Cardiac muscle cell (in vitro differentiated cells and primary cell): ENCODE measurements around the gene LIPG. TPM values are rescaled to one million over a fixed set of nuclear protein-coding genes. Genes with fewer than 3 reads are reported as not detected.

Experiments used
- DNase-seq, 2 donors: peaks; one replicate each; pipeline versions ENCODE4 v3.0.0 to v3.0.0-alpha.2; 2010 to 2017; ENCODE audit warnings: low read depth in 1 of 2, low spot score in 1 of 2
- H3K27ac ChIP-seq: fragments of 200-600 bp; sonication (generic); 2 replicates; pipeline ENCODE4 v1.5.1; 2016
- H3K27me3 ChIP-seq: fragments of 200-600 bp; sonication (generic); 2 replicates; pipeline ENCODE4 v1.6.0; 2016; ENCODE audit warnings: control low read depth
- H3K36me3 ChIP-seq: fragments of 200-600 bp; sonication (generic); 2 replicates; pipeline ENCODE4 v1.5.1; 2016; ENCODE audit warnings: control low read depth
- H3K4me1 ChIP-seq: fragments of 200-600 bp; sonication (generic); 2 replicates; pipeline ENCODE4 v1.8.1; 2017; ENCODE audit warnings: low read depth, mild to moderate bottlenecking, mixed run types
- H3K4me3 ChIP-seq: fragments of 200-600 bp; sonication (generic); 2 replicates; pipeline ENCODE4 v1.5.1; 2016; ENCODE audit warnings: mild to moderate bottlenecking
- H3K9me3 ChIP-seq: fragments of 200-600 bp; sonication (generic); 2 replicates; pipeline ENCODE4 v1.5.1; 2017; ENCODE audit warnings: low read depth, mild to moderate bottlenecking, control low read depth
- CTCF ChIP-seq: IDR thresholded peaks from 2 replicates; pipeline ENCODE4 v1.5.1; 2012; ENCODE audit warnings: low read depth, mild to moderate bottlenecking, low read length
- polyA plus RNA-seq: library from polyadenylated mRNA; unstranded; fragments of >200 nt; fragmentation: Nextera tagmentation; extraction: Ambion mirVana; gene quantifications from 2 replicates; pipeline ENCODE4 v1.2.1, GENCODE V29; 2016
- total RNA-seq: library from RNA; depleted of rRNA; stranded (reverse); fragments of >200 nt; gene quantifications from 2 replicates; pipeline ENCODE4 v1.2.3, GENCODE V29; 2016

Gene LIPG
- total and polyA plus RNA-seq, 2 experiments from 2014 or later = 1.5 to 2.8 TPM

DNA sequence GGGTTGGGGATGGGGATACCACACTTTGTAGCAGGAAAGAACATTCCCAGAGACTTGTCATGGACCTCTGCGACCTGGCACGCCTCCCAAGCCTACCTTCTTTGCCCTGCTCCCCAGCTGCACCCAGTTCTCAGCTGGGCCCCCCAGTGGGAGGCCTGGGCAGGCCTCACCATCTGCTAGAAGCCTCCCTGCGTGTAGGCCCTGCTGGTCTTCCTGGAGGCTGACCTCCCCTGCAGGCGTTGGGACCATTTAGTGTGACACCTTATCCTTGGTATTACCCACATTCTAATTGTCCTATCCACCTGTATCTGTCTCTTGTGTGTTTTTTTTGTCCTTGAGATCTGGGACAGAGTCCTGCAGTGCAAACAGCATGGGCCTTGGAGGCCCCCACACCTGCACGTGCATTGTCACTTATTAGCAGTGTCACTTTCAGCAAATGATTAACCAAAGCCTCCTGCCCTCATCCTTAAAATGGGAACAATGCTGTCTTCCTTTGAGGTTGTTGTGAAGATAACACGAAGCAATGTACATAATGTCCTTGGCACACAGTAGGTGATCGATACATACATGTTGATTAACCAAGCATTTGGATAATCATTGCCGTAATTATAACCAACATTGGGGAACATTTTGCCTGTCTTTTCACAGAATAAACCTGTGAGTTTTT is 77.2 kb downstream of the LIPG start:
- Histone ChIP-seq H3K4me1 (no peaks in the 10 kb centered on the region), H3K4me3 (no peak overlapping the region), H3K27ac (no peak overlapping the region), H3K9me3 (no peaks in the 10 kb centered on the region), H3K27me3 (no peaks in the 10 kb centered on the region), H3K36me3 (no peaks in the 10 kb centered on the region)
- no peak for DNase-seq
- no peak for TF ChIP-seq CTCF

GRCh38 chr18:49639643-49640391 is 78.0 kb downstream of the LIPG start:
- no peak overlapping the region for H3K27ac ChIP-seq
- peak in 1 of 2 donors; percentile 63 for DNase-seq
- no peaks in the 10 kb centered on the region for H3K27me3 ChIP-seq
- TF ChIP-seq CTCF = no peak
- H3K4me1 ChIP-seq = no peaks in the 10 kb centered on the region
- H3K36me3 ChIP-seq = no peaks in the 10 kb centered on the region
- H3K4me3 ChIP-seq = no peak overlapping the region
- no peaks in the 10 kb centered on the region for H3K9me3 ChIP-seq

GRCh38 chr18:49640741-49641140 is 78.9 kb downstream of the LIPG start:
- Histone ChIP-seq H3K36me3 (no peaks in the 10 kb centered on the region), H3K27ac (no peak overlapping the region), H3K27me3 (no peaks in the 10 kb centered on the region), H3K4me3 (no peak overlapping the region), H3K4me1 (no peaks in the 10 kb centered on the region), H3K9me3 (no peaks in the 10 kb centered on the region)
- DNase-seq = no peak
- no peak for TF ChIP-seq CTCF

DNA sequence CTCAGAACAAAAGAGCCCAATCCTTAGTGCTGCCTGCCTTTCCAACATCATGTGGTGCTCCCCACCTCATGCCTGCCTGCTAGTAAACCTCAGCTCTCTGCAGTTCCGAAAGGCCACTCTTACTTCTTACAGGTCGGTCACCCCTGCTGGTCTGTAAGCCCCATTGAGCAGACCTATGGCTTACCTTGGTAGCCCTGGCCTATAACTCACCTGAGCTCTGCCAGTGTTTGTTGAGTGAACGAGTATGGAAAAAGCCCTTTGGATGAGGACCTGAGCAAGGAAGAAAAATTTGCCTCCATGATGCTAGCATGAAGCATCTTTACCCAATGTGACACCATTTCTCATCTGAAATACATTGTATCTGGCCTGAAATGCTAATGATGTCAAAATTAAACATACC is 83.3 kb downstream of the LIPG start:
- Histone ChIP-seq H3K27ac (no peak overlapping the region), H3K4me1 (no peaks in the 10 kb centered on the region), H3K27me3 (no peaks in the 10 kb centered on the region), H3K36me3 (no peaks in the 10 kb centered on the region), H3K4me3 (no peak overlapping the region), H3K9me3 (no peaks in the 10 kb centered on the region)
- DNase-seq = no peak
- no peak for TF ChIP-seq CTCF

GRCh38 chr18:49645841-49646351 is 84.0 kb downstream of the LIPG start:
- DNase-seq = peak in 1 of 2 donors; percentile 78
- no peaks in the 10 kb centered on the region for H3K27me3 ChIP-seq

More at GRCh38 chr18:49645841-49646351, 84.0 kb downstream of the LIPG start:
- no peaks in the 10 kb centered on the region for H3K9me3 ChIP-seq
- no peaks in the 10 kb centered on the region for H3K4me1 ChIP-seq
- H3K36me3 ChIP-seq = no peaks in the 10 kb centered on the region
- TF ChIP-seq CTCF = no peak
- no peak overlapping the region for H3K4me3 ChIP-seq
- no peak overlapping the region for H3K27ac ChIP-seq
